Ovary (tissue), 9 donors: ENCODE results near the gene CCSER2. TPM values are rescaled to one million over a fixed set of nuclear protein-coding genes. Genes with fewer than 3 reads are reported as not detected.

Experiments
- DNase-seq, 5 donors: peaks; one replicate each; pipeline ENCODE4 v3.0.0-alpha.2; 2019 to 2020
- H3K27ac ChIP-seq, 2 donors: fragments of 200-600 bp; one replicate each; pipeline versions ENCODE4 v1.5.1 to v1.8.0; 2019 to 2022
- H3K27me3 ChIP-seq: fragments of 200-600 bp; one replicate; pipeline ENCODE4 v1.8.0; 2022
- H3K36me3 ChIP-seq: fragments of 200-600 bp; sonication (generic); one replicate; pipeline ENCODE4 v1.5.1; 2019
- H3K4me1 ChIP-seq: one replicate; pipeline ENCODE4 v1.8.1; 2013; ENCODE audit warnings: mild to moderate bottlenecking, moderate library complexity; ENCODE audit not compliant: insufficient read depth
- H3K4me3 ChIP-seq: fragments of 200-600 bp; sonication (generic); one replicate; pipeline ENCODE4 v1.5.1; 2017
- H3K9me3 ChIP-seq, 2 donors: fragments of 200-600 bp in 1 of 2; sonication (generic) in 1 of 2; one replicate each; pipeline versions ENCODE4 v1.5.1 to v1.8.1; 2013 to 2019; ENCODE audit warnings: mild to moderate bottlenecking in 1 of 2, moderate library complexity in 1 of 2
- CTCF ChIP-seq, 3 donors: fragments of 450-650 bp in 2 of 3; fragments of 200-600 bp in 1 of 3; IDR thresholded peaks; one replicate each; pipeline versions ENCODE4 v1.5.1 to v1.8.0; 2016 to 2022; ENCODE audit warnings: antibody characterized with exemption in 3 of 3, mild to moderate bottlenecking in 1 of 3
- EP300 ChIP-seq: sonication (generic); formaldehyde crosslinking; IDR thresholded peaks from one replicate; pipeline ENCODE4 v1.6.1; 2017; ENCODE audit warnings: antibody characterized with exemption
- POLR2A ChIP-seq: fragments of 450-650 bp; IDR thresholded peaks from one replicate; pipeline ENCODE4 v1.6.1; 2017; ENCODE audit warnings: antibody characterized with exemption, mild to moderate bottlenecking, moderate library complexity
- WGBS, 3 donors: extraction: QIAGEN DNeasy Blood & Tissue Kit in 1 of 3; methylation state at CpG; one replicate each; pipeline versions ENCODE4 v1.1.5 to v1.1.7; 2013 to 2017; 5-methylcytosine and 5-hydroxymethylcytosine counted together
- intact Hi-C, 4 donors: fragments of 100-400 bp; cut with DNase I; formaldehyde crosslinking; loops; one replicate each; pipeline versions ENCODE4 v1.11.0 to v1.15.1; 2022 to 2023
- polyA plus RNA-seq, 2 donors: library from polyadenylated mRNA; stranded (reverse); fragments of 200-250 nt in 1 of 2; fragments of 350-450 nt in 1 of 2; fragmentation: Illumina TruSeq in 1 of 2; extraction: RNeasy Lipid Tissue Mini Kit (QIAGEN cat#74804) in 1 of 2; gene quantifications; one replicate each; pipeline ENCODE4 v1.2.3, GENCODE V29; 2013 to 2014
- total RNA-seq, 7 donors: library from RNA; depleted of rRNA in 2 of 7; stranded (reverse); fragments of >200 nt in 2 of 7; fragmentation: NEBNext Ultra II Directional in 3 of 7; extraction: Animal tissue kit (Norgen Biotek cat#: 25700) in 3 of 7; gene quantifications; one replicate each; pipeline versions ENCODE4 v1.1.0 to v1.2.4, GENCODE V29; 2016 to 2023
- donor health status: DM: no; HTN: no; CAD: no; lungs with moderate emphysema.
- donor health status: DM: no; HTN: no; CAD: no.
- donor health status: Bipolar disorder and iron deficiency.
- donor health status: DM: yes; HTN: yes; CAD: no.
- donor health status: DM: no; HTN: no; CAD: no.
- donor health status: DM: yes; HTN: yes; CAD: no.

CCSER2 gene
- total and polyA plus RNA-seq, 9 donors, result 12.2 to 86.3 (median 50.7) TPM

GRCh38 chr10:84538036-84538435 is 209.6 kb downstream of the CCSER2 start:
- intact Hi-C loops, result loop anchor here (5.0 kb wide), 3 partner anchors 161 to 271 kb away; no protein-coding TSS in a partner anchor
- no peaks in the 10 kb centered on the region for H3K9me3 ChIP-seq
- no peak overlapping the region for H3K4me3 ChIP-seq
- H3K27ac ChIP-seq, result no peak overlapping the region
- DNase-seq, result no peak
- TF ChIP-seq CTCF (IDR thresholded peaks at IDR 0.05), result no peak
- TF ChIP-seq EP300, result no peak
- TF ChIP-seq POLR2A, result no peak
- H3K36me3 ChIP-seq, result no peaks in the 10 kb centered on the region
- H3K27me3 ChIP-seq, result no peaks in the 10 kb centered on the region
- WGBS, 3 donors, result 88 to 90% (median 89%) methylated on average over 4 of the region's 4 CpGs
- H3K4me1 ChIP-seq, result no peaks in the 10 kb centered on the region

GRCh38 chr10:84539216-84539615 is 210.8 kb downstream of the CCSER2 start:
- no peak overlapping the region for H3K27ac ChIP-seq
- intact Hi-C loops, result loop anchor here (5.0 kb wide), 3 partner anchors 162 to 272 kb away; no protein-coding TSS in a partner anchor
- no peaks in the 10 kb centered on the region for H3K27me3 ChIP-seq
- no peaks in the 10 kb centered on the region for H3K36me3 ChIP-seq
- TF ChIP-seq CTCF (IDR thresholded peaks at IDR 0.05), result no peak
- TF ChIP-seq POLR2A, result no peak
- TF ChIP-seq EP300, result no peak
- no peaks in the 10 kb centered on the region for H3K9me3 ChIP-seq
- WGBS, 3 donors, result 55 to 66% (median 60%) methylated on average over 3 of the region's 3 CpGs
- H3K4me1 ChIP-seq, result no peaks in the 10 kb centered on the region
- no peak for DNase-seq
- no peak overlapping the region for H3K4me3 ChIP-seq

- Histone ChIP-seq H3K4me3 (no peak overlapping the region), H3K4me1 (no peaks in the 10 kb centered on the region), H3K36me3 (no peaks in the 10 kb centered on the region), H3K9me3 (no peaks in the 10 kb centered on the region), H3K27ac (no peak overlapping the region), H3K27me3 (no peaks in the 10 kb centered on the region)
- TF ChIP-seq POLR2A (no peak), CTCF (IDR thresholded peaks at IDR 0.05) (no peak), EP300 (no peak)
- 28 to 47% (median 29%) methylated on average over 5 to 8 of the region's 8 CpGs for WGBS, 3 donors
- no peak for DNase-seq
- intact Hi-C loops, result loop anchor here in 3 of 4 donors (2.0 to 10.0 kb wide), 6 partner anchors 275 to 1837 kb away; partner anchors contain the start of genes CDHR1 (in 1 of the 3) and GRID1 (in 1 of the 3)
Observed at GRCh38 chr10:84540022-84540616, 211.7 kb downstream of the CCSER2 start.

- 1 to 2% (median 1%) methylated on average over 39 to 51 of the region's 51 CpGs for WGBS, 3 donors
- TF ChIP-seq CTCF (IDR thresholded peaks at IDR 0.05) (peak in 2 of 3 donors; percentile 50 to 56), POLR2A (no peak)
- no peaks in the 10 kb centered on the region for H3K9me3 ChIP-seq
- no peaks in the 10 kb centered on the region for H3K4me1 ChIP-seq
- peak overlapping the region; percentile 14 for H3K4me3 ChIP-seq
- no peak overlapping the region for H3K27ac ChIP-seq
- intact Hi-C loops, result loop anchor here in 3 of 4 donors (2.0 to 10.0 kb wide), 6 partner anchors 276 to 1837 kb away; partner anchors contain the start of genes CDHR1 (in 1 of the 3) and GRID1 (in 1 of the 3)
- H3K36me3 ChIP-seq, result no peaks in the 10 kb centered on the region
- DNase-seq, result peak; percentile 12 to 62 (median 33)
- no peaks in the 10 kb centered on the region for H3K27me3 ChIP-seq
Observed at GRCh38 chr10:84540617-84541288, 212.4 kb downstream of the CCSER2 start.
